Esophagus squamous epithelium (tissue), 5 donors: ENCODE measurements around the gene LIMS1. TPM values are rescaled to one million over a fixed set of nuclear protein-coding genes. Genes with fewer than 3 reads are reported as not detected.

Source experiments
- DNase-seq: peaks from one replicate; lab custom pipeline; 2025; lab: John Stamatoyannopoulos, UW
- H3K27ac ChIP-seq, 4 donors: fragments of 200-600 bp; sonication (generic); one replicate each; pipeline ENCODE4 v1.5.1; 2016 to 2019; ENCODE audit warnings: mild to moderate bottlenecking in 1 of 4
- H3K27me3 ChIP-seq, 4 donors: fragments of 200-600 bp; sonication (generic); 1 replicate in 3 of 4; 2 replicates in 1 of 4; pipeline versions ENCODE4 v1.5.1 to v1.6.0; 2017 to 2021; ENCODE audit warnings: antibody characterized with exemption in 1 of 4
- H3K36me3 ChIP-seq, 3 donors: fragments of 200-600 bp; sonication (generic); one replicate each; pipeline ENCODE4 v1.5.1; 2016 to 2019
- H3K4me1 ChIP-seq, 3 donors: fragments of 200-600 bp; sonication (generic); one replicate each; pipeline ENCODE4 v1.5.1; 2017 to 2019
- H3K4me3 ChIP-seq, 4 donors: fragments of 200-600 bp; sonication (generic); 1 replicate in 3 of 4; 2 replicates in 1 of 4; pipeline ENCODE4 v1.5.1; 2016 to 2019; ENCODE audit warnings: mild to moderate bottlenecking in 2 of 4, moderate library complexity in 1 of 4
- H3K9me3 ChIP-seq, 3 donors: fragments of 200-600 bp; sonication (generic); one replicate each; pipeline ENCODE4 v1.5.1; 2016 to 2019
- CTCF ChIP-seq, 6 experiments: fragments of 450-650 bp in 4 of 6; fragments of 200-600 bp in 2 of 6; sonication (generic) in 2 of 6; IDR thresholded peaks; one replicate each; pipeline ENCODE4 v1.5.1; 2016 to 2019; ENCODE audit warnings: antibody characterized with exemption in 6 of 6, mild to moderate bottlenecking in 4 of 6, moderate library complexity in 4 of 6
- POLR2A ChIP-seq, 4 donors: fragments of 450-650 bp; IDR thresholded peaks; one replicate each; pipeline ENCODE4 v1.6.1; 2017; ENCODE audit warnings: antibody characterized with exemption in 4 of 4, mild to moderate bottlenecking in 4 of 4, moderate library complexity in 3 of 4
- WGBS, 2 donors: methylation state at CpG; one replicate each; pipeline ENCODE4 v1.1.5; 2018; 5-methylcytosine and 5-hydroxymethylcytosine counted together
- intact Hi-C: fragments of 100-400 bp; cut with DNase I; formaldehyde crosslinking; loops from one replicate; pipeline ENCODE4 v1.15.0; 2022
- total RNA-seq, 4 donors: library from RNA; depleted of rRNA; stranded (reverse); fragments of >200 nt; gene quantifications; one replicate each; pipeline ENCODE4 v1.1.0, GENCODE V29; 2016
- donor health status: DM: yes; HTN: yes; CAD: no.

The LIMS1 gene
- total RNA-seq, 4 donors from 2014 or later, result 37.8 to 66.2 (median 54.0) TPM

- Histone ChIP-seq H3K36me3 (no peaks in the 10 kb centered on the region), H3K27ac (no peak overlapping the region), H3K9me3 (no peaks in the 10 kb centered on the region), H3K4me1 (peaks cover 0 to 53% (median 12%) of the 10 kb centered on the region in 3 donors), H3K27me3 (no peaks in the 10 kb centered on the region), H3K4me3 (no peak overlapping the region)
- intact Hi-C loops, result no loop called here
- DNase-seq, result no peak
- TF ChIP-seq POLR2A (IDR thresholded peaks at IDR 0.05) (no peak), CTCF (IDR thresholded peaks at IDR 0.05) (no peak)
- WGBS, 2 donors, result 71 to 80% methylated on average over 2 of the region's 2 CpGs
These were observed 40.1 kb downstream of the LIMS1 start for GRCh38 chr2:108574332-108574731.

- no peak for DNase-seq
- no peak overlapping the region for H3K4me3 ChIP-seq
- intact Hi-C loops, result no loop called here
- H3K9me3 ChIP-seq, result no peaks in the 10 kb centered on the region
- H3K4me1 ChIP-seq, result peaks cover 0 to 59% (median 22%) of the 10 kb centered on the region in 3 donors
- TF ChIP-seq POLR2A (IDR thresholded peaks at IDR 0.05), result no peak
- TF ChIP-seq CTCF (IDR thresholded peaks at IDR 0.05), result no peak
- H3K36me3 ChIP-seq, result no peaks in the 10 kb centered on the region
- WGBS, 2 donors, result 26 to 36% methylated on average over 7 of the region's 7 CpGs
- H3K27ac ChIP-seq, result peak overlapping the region in 1 of 4 donors; percentile 7
- no peaks in the 10 kb centered on the region for H3K27me3 ChIP-seq
These were observed 41.1 kb downstream of the LIMS1 start for GRCh38 chr2:108575132-108575966.

- peaks cover 0 to 63% (median 32%) of the 10 kb centered on the region in 3 donors for H3K4me1 ChIP-seq
- WGBS, 2 donors, result 92 to 93% methylated on average over 9 of the region's 9 CpGs
- no peaks in the 10 kb centered on the region for H3K36me3 ChIP-seq
- no peak overlapping the region for H3K27ac ChIP-seq
- H3K4me3 ChIP-seq, result no peak overlapping the region
- no peaks in the 10 kb centered on the region for H3K27me3 ChIP-seq
- intact Hi-C loops, result no loop called here
- H3K9me3 ChIP-seq, result no peaks in the 10 kb centered on the region
- TF ChIP-seq CTCF (IDR thresholded peaks at IDR 0.05) (no peak), POLR2A (IDR thresholded peaks at IDR 0.05) (no peak)
- DNase-seq, result no peak
These were observed 42.8 kb downstream of the LIMS1 start for GRCh38 chr2:108577099-108577498.

- H3K27me3 ChIP-seq, result no peaks in the 10 kb centered on the region
- H3K36me3 ChIP-seq, result no peaks in the 10 kb centered on the region
- peaks cover 0 to 49% (median 36%) of the 10 kb centered on the region in 3 donors for H3K4me1 ChIP-seq
- intact Hi-C loops, result no loop called here
- H3K27ac ChIP-seq, result peak overlapping the region in 2 of 4 donors; percentile 16 to 31
- no peak overlapping the region for H3K4me3 ChIP-seq
- 31 to 62% methylated on average over 3 to 6 of the region's 6 CpGs for WGBS, 2 donors
- DNase-seq, result no peak
- no peak for TF ChIP-seq CTCF (IDR thresholded peaks at IDR 0.05)
- no peak for TF ChIP-seq POLR2A (IDR thresholded peaks at IDR 0.05)
- H3K9me3 ChIP-seq, result no peaks in the 10 kb centered on the region
These were observed 45.4 kb downstream of the LIMS1 start for GRCh38 chr2:108579623-108580022.

- Histone ChIP-seq H3K27ac (peak overlapping the region in 2 of 4 donors; percentile 16 to 31), H3K9me3 (no peaks in the 10 kb centered on the region), H3K27me3 (no peaks in the 10 kb centered on the region), H3K36me3 (no peaks in the 10 kb centered on the region), H3K4me3 (no peak overlapping the region), H3K4me1 (peaks cover 0 to 45% (median 36%) of the 10 kb centered on the region in 3 donors)
- intact Hi-C loops, result no loop called here
- DNase-seq, result no peak
- WGBS, 2 donors, result 25 to 33% methylated on average over 1 of the region's 1 CpG
- TF ChIP-seq CTCF (IDR thresholded peaks at IDR 0.05) (no peak), POLR2A (IDR thresholded peaks at IDR 0.05) (no peak)
These were observed 45.8 kb downstream of the LIMS1 start for GRCh38 chr2:108580050-108580449.
